Sigmoid colon (tissue), 7 donors: ENCODE measurements around the gene POGK. TPM values are rescaled to one million over a fixed set of nuclear protein-coding genes. Genes with fewer than 3 reads are reported as not detected.

Source experiments
- DNase-seq: peaks from one replicate; pipeline ENCODE4 v3.0.0-alpha.2; 2019
- H3K27ac ChIP-seq, 4 donors: fragments of 200-600 bp; sonication (generic); one replicate each; pipeline ENCODE4 v1.5.1; 2016 to 2019; ENCODE audit warnings: mild to moderate bottlenecking in 1 of 4
- H3K27me3 ChIP-seq, 3 donors: fragments of 200-600 bp; sonication (generic); one replicate each; pipeline ENCODE4 v1.5.1; 2019; ENCODE audit warnings: mild to moderate bottlenecking in 1 of 3
- H3K36me3 ChIP-seq, 4 donors: fragments of 200-600 bp; sonication (generic); one replicate each; pipeline ENCODE4 v1.5.1; 2016 to 2019
- H3K4me1 ChIP-seq, 4 donors: fragments of 200-600 bp; sonication (generic); one replicate each; pipeline ENCODE4 v1.5.1; 2017 to 2019
- H3K4me3 ChIP-seq, 4 donors: fragments of 200-600 bp; sonication (generic); one replicate each; pipeline ENCODE4 v1.5.1; 2017 to 2019; ENCODE audit warnings: mild to moderate bottlenecking in 2 of 4, moderate library complexity in 1 of 4
- H3K9me3 ChIP-seq, 4 donors: fragments of 200-600 bp in 3 of 4; sonication (generic) in 3 of 4; one replicate each; pipeline versions ENCODE4 v1.5.1 to v1.6.1; 2013 to 2019
- CTCF ChIP-seq, 4 experiments: fragments of 450-650 bp in 3 of 4; fragments of 200-600 bp in 1 of 4; IDR thresholded peaks; one replicate each; pipeline ENCODE4 v1.5.1; 2016 to 2019; ENCODE audit warnings: antibody characterized with exemption in 4 of 4, mild to moderate bottlenecking in 3 of 4, moderate library complexity in 2 of 4
- EP300 ChIP-seq, 4 donors: sonication (generic); formaldehyde crosslinking; IDR thresholded peaks; one replicate each; pipeline ENCODE4 v1.6.1; 2017; ENCODE audit warnings: antibody characterized with exemption in 4 of 4
- POLR2A ChIP-seq, 2 donors: fragments of 450-650 bp; IDR thresholded peaks; one replicate each; pipeline ENCODE4 v1.6.1; 2016; ENCODE audit warnings: antibody characterized with exemption in 2 of 2, mild to moderate bottlenecking in 2 of 2, moderate library complexity in 2 of 2
- POLR2AphosphoS5 ChIP-seq, 4 donors: sonication (generic); formaldehyde crosslinking; IDR thresholded peaks; one replicate each; pipeline ENCODE4 v1.6.1; 2017; ENCODE audit warnings: antibody characterized with exemption in 4 of 4
- WGBS, 2 donors: extraction: QIAGEN DNeasy Blood & Tissue Kit; methylation state at CpG; one replicate each; pipeline ENCODE4 v1.1.7; 2013; 5-methylcytosine and 5-hydroxymethylcytosine counted together
- intact Hi-C: fragments of 100-400 bp; cut with DNase I; formaldehyde crosslinking; loops from one replicate; pipeline ENCODE4 v1.15.1; 2023
- polyA plus RNA-seq, 3 donors: library from polyadenylated mRNA; stranded (reverse); fragments of 200-250 nt; gene quantifications; one replicate each; pipeline ENCODE4 v1.2.3, GENCODE V29; 2013
- total RNA-seq, 4 donors: library from RNA; depleted of rRNA; stranded (reverse); fragments of >200 nt; gene quantifications; one replicate each; pipeline ENCODE4 v1.1.0, GENCODE V29; 2016
- donor health status: healthy with polysubstance abuse.
- donor health status: Bipolar disorder and iron deficiency.
- donor health status: healthy.

POGK gene
- total and polyA plus RNA-seq, 7 donors: 6.6 to 23.5 (median 22.2) TPM

- H3K9me3 ChIP-seq: no peaks in the 10 kb centered on the region
- H3K36me3 ChIP-seq: no peaks in the 10 kb centered on the region
- TF ChIP-seq CTCF (IDR thresholded peaks at IDR 0.05): no peak
- WGBS, 2 donors: 39 to 82% methylated on average over 2 of the region's 2 CpGs
- no peak overlapping the region for H3K27ac ChIP-seq
- intact Hi-C loops: no loop called here
- peaks cover 0 to 26% (median 15%) of the 10 kb centered on the region in 4 donors for H3K4me1 ChIP-seq
- H3K27me3 ChIP-seq: peaks cover 0 to 14% (median 0%) of the 10 kb centered on the region in 3 donors
- DNase-seq: no peak
- H3K4me3 ChIP-seq: no peak overlapping the region
Observed at GRCh38 chr1:166882893-166883292, 43.6 kb downstream of the POGK start.

- peaks cover 0 to 14% (median 0%) of the 10 kb centered on the region in 3 donors for H3K27me3 ChIP-seq
- H3K4me1 ChIP-seq: peaks cover 0 to 26% (median 15%) of the 10 kb centered on the region in 4 donors
- no peak overlapping the region for H3K27ac ChIP-seq
- H3K36me3 ChIP-seq: no peaks in the 10 kb centered on the region
- no peaks in the 10 kb centered on the region for H3K9me3 ChIP-seq
- WGBS, 2 donors: 8 to 14% methylated on average over 44 of the region's 44 CpGs
- peak; percentile 77 for DNase-seq
- H3K4me3 ChIP-seq: peak overlapping the region in 2 of 4 donors; percentile 24 to 31
- intact Hi-C loops: no loop called here
- TF ChIP-seq POLR2A (IDR thresholded peaks at IDR 0.05) (no peak), CTCF (IDR thresholded peaks at IDR 0.05) (peak; percentile 68 to 88 (median 76))
Observed at GRCh38 chr1:166884040-166884642, 44.9 kb downstream of the POGK start.

GRCh38 chr1:166884971-166885370 lies 45.7 kb downstream of the POGK start:
- 87 to 96% methylated on average over 3 of the region's 3 CpGs for WGBS, 2 donors
- H3K9me3 ChIP-seq: no peaks in the 10 kb centered on the region
- intact Hi-C loops: loop anchor here (1.0 kb wide), 1 partner anchor 172 kb away; no protein-coding TSS in a partner anchor
- H3K4me1 ChIP-seq: peaks cover 0 to 26% (median 15%) of the 10 kb centered on the region in 4 donors
- TF ChIP-seq CTCF (IDR thresholded peaks at IDR 0.05) (no peak), EP300 (IDR thresholded peaks at IDR 0.05) (no peak), POLR2AphosphoS5 (IDR thresholded peaks at IDR 0.05) (no peak), POLR2A (IDR thresholded peaks at IDR 0.05) (no peak)
- H3K4me3 ChIP-seq: no peak overlapping the region
- H3K36me3 ChIP-seq: no peaks in the 10 kb centered on the region
- H3K27ac ChIP-seq: no peak overlapping the region
- no peak for DNase-seq
- H3K27me3 ChIP-seq: peaks cover 0 to 14% (median 0%) of the 10 kb centered on the region in 3 donors

GRCh38 chr1:166888373-166889111 lies 49.3 kb downstream of the POGK start:
- H3K27ac ChIP-seq: no peak overlapping the region
- H3K4me3 ChIP-seq: no peak overlapping the region
- intact Hi-C loops: no loop called here
- WGBS, 2 donors: 76 to 81% methylated on average over 4 of the region's 4 CpGs
- H3K27me3 ChIP-seq: peaks cover 0 to 13% (median 0%) of the 10 kb centered on the region in 3 donors
- H3K9me3 ChIP-seq: no peaks in the 10 kb centered on the region
- peaks cover 0 to 37% (median 26%) of the 10 kb centered on the region in 4 donors for H3K4me1 ChIP-seq
- TF ChIP-seq CTCF (IDR thresholded peaks at IDR 0.05): no peak
- TF ChIP-seq EP300 (IDR thresholded peaks at IDR 0.05): no peak
- no peak for TF ChIP-seq POLR2A (IDR thresholded peaks at IDR 0.05)
- TF ChIP-seq POLR2AphosphoS5 (IDR thresholded peaks at IDR 0.05): no peak
- H3K36me3 ChIP-seq: no peaks in the 10 kb centered on the region
- no peak for DNase-seq
